GM12864 (cell line): ENCODE results near the gene FOXL3.

Experiments
- DNase-seq: peaks from one replicate; pipeline ENCODE4 v3.0.0-alpha.2; 2011; ENCODE audit warnings: low read depth
- H3K4me3 ChIP-seq: 2 replicates; pipeline ENCODE4 v1.5.1; 2011; ENCODE audit warnings: mild to moderate bottlenecking, low read depth, low read length, control low read depth
- TF ChIP-seq, protein P1 (sequence below): IDR thresholded peaks from 2 replicates; pipeline ENCODE4 v1.5.1; 2011; ENCODE audit warnings: low read depth, mild to moderate bottlenecking, moderate library complexity, low read length, control low read depth, inconsistent platforms; ENCODE audit errors: missing control alignments

FOXL3 gene

DNA sequence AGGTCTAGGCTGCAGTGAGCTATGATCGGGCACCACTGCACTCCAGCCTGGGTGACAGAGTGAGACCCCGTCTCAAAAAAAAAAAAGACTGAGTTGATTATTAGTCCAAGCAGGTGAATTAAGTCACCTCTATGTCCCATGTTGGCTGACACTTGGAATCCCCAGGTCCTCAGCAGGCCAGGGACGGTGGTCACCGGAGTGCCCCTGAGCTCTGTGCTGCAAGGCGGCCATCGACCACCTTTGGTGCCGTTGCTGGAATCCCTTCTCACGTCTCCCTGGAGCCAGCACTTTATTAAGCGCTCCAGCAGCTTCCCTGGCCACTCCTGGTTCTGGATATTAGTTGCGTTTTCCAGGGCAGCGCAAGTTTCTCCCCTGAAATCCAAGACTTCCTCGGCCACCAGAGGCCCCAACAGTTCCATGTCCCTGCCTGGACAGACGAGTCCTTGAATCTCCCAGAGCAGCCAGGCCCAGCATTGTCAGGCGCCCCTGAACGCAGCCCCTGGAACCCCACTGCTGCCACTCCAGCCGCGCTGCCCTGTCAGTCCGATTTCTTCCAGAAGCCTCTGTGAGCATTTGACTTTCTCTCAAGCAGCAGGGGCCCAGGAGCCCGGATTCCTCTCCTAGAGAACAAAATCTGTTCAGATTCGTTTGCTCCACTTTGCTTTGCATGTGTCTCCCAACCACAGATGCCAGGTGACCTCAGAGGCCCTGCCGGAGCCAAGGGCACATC lies 38.4 kb upstream of the FOXL3 start:
- no peak for DNase-seq
- TF ChIP-seq, protein P1, sequence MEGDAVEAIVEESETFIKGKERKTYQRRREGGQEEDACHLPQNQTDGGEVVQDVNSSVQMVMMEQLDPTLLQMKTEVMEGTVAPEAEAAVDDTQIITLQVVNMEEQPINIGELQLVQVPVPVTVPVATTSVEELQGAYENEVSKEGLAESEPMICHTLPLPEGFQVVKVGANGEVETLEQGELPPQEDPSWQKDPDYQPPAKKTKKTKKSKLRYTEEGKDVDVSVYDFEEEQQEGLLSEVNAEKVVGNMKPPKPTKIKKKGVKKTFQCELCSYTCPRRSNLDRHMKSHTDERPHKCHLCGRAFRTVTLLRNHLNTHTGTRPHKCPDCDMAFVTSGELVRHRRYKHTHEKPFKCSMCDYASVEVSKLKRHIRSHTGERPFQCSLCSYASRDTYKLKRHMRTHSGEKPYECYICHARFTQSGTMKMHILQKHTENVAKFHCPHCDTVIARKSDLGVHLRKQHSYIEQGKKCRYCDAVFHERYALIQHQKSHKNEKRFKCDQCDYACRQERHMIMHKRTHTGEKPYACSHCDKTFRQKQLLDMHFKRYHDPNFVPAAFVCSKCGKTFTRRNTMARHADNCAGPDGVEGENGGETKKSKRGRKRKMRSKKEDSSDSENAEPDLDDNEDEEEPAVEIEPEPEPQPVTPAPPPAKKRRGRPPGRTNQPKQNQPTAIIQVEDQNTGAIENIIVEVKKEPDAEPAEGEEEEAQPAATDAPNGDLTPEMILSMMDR, result no peak
- H3K4me3 ChIP-seq, result no peak overlapping the region

DNA sequence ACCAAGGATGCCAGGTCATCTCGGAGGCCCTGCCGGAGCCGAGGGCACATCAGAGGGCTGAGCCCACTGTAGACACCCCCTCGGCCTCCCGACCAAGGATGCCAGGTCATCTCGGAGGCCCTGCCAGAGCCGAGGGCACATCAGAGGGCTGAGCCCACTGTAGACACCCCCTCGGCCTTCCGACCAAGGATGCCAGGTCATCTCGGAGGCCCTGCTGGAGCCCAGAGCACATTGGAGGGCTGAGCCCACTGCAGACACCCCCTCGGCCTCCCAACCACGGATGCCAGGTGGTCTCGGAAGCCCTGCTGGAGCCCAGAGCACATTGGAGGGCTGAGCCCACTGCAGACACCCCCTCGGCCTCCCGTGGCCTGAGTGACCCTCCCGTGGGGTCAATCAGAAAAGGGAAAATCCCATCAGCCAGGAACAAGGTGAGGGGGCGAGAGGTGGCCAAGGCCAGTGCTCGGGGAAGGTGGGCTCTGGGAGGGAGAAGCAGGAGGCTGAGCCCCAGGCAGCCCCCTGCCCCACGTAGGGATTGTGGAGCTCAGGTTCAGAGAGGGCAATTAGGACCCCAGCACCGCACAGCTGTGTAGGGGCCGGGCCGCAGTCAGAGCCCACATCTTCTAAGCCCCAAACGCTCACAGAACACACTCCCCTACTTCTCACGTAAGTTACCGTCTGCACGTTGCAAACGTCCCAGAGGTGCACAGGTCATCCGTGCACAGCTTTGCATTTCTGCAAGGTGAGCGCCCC lies 37.6 kb upstream of the FOXL3 start:
- DNase-seq, result no peak
- no peak overlapping the region for H3K4me3 ChIP-seq
- TF ChIP-seq, protein P1, result no peak

DNA sequence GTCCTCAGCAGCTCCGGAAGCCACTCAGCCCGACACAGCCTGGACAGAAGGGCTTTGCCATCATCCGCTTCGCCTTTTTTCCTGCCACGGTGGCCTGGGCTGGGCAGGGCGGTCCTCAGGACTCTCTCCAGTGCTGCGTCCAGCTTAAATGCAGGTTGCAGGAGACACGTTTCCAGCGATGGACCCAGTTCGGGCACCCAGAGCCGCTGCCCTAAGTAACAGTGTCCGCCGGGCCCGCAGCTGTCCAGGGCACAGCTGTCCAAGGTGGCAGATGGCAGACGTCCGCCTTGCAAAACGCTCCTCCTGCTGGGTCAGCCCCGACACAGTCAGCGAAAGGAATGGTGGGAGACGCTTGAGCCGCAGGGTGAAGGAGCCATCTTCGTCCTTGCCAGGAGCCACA lies 37.0 kb upstream of the FOXL3 start:
- H3K4me3 ChIP-seq, result no peak overlapping the region
- TF ChIP-seq, protein P1, result no peak
- DNase-seq, result no peak

DNA sequence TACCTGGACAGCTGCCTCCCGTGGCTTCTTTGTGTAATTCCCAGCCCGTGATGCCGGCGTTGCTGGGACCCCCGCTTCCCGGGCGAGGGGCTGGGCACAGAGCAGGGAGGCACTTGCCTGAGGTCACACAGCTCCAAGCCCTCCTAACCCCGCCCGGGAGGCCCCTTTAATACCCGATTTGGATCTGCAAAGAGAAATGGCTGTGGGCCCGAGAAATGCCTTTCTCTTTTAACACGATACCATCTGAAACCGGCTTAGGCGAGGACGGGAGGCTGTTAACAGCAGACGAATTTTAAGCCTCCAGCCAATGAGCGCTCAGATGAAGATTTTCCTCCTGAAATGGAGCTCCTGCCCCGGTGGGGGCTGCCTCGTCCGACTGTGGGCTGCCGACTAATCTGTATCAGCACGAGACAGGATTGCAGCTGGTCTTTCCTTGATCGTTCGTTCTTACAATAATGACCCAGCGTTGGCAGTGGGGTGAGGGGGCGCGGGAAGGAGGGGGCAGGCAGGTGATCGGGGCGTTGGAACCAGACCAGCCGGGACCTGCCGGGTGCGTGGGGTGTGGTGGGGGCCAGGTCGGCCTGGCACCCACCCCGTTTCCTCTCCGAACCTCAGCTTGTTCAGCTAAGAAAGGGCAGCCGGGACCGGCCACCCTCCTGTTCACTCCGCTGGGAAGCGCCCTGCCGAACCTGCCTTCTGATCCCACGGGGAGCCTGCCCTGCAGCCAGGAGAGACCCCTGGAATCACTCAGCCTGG lies 36.2 kb upstream of the FOXL3 start:
- DNase-seq, result no peak
- no peak overlapping the region for H3K4me3 ChIP-seq
- TF ChIP-seq, protein P1, result no peak

DNA sequence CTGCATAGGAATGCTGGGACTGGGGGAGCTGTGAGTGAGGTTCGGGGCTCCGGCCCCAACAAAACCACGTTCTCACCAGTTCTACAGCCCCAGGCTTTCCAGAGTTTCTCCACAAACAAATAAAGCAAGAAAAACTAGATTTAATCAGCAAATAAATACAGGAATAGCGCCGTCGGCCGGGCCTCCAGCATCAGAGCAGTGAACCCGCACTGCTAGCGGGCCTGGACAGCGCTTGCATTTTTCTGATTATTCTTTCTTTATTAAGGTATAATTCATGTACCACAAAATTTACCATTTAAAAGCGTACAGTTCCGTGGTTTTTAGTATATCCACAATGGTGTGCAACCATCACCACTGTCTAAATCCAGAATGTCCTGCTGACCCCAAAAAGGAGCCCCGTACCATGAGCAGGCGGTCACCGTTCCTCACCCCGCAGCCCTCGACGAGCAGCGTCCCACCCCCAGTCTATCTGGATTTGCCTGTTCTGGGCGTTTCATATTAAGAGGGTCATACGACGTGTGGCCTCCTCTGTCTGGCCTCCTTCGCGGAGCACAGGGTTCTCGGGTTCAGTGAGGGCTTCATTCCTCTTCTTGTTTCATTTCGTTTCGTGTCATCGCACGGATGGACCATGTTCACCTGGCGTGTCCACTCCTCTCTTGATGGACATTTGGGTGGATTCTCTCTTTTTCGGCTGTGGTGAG lies 35.5 kb upstream of the FOXL3 start:
- TF ChIP-seq, protein P1, result no peak
- DNase-seq, result no peak

DNA sequence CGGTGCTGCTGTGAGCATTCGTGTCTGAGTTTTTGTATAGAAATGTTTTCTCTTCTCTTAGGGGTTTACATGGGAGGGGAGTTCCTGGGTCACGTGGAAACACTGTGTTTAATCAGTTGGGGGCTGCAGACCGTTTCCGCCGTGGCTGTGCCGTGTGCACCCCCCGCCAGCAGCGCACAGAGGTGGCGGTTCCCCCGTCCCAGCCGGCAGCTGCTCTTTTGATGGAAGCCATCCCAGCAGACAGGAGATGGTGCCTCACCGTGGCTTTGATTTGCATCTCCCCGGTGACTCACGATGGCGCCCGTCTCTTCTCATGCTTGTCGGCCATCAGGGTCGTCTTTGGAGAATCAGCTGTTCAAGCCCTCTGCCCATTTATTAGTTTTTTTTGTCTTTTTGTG lies 34.9 kb upstream of the FOXL3 start:
- DNase-seq, result no peak
- TF ChIP-seq, protein P1, result no peak
- H3K4me3 ChIP-seq, result no peak overlapping the region

More for the DNA sequence above, 35.5 kb upstream of the FOXL3 start:
- no peak overlapping the region for H3K4me3 ChIP-seq
